ENCODE results near the gene SLC1A3. TPM values are rescaled to one million over a fixed set of nuclear protein-coding genes. Genes with fewer than 3 reads are reported as not detected.

SLC1A3 gene
- total and polyA plus RNA-seq, 2 of the 4 experiments (the other 2 are of a cell fraction): 0.27 to 1.3 TPM

- Histone ChIP-seq H4K5ac (ENCODE audit: low read depth, low read length) (no peak overlapping the region), H2AK9ac (replicated peaks; ENCODE audit: low read depth, low read length, poor library complexity) (no peak overlapping the region), H3K27ac (ENCODE audit: insufficient read depth, low read length) (no peak overlapping the region), H2AK5ac (ENCODE audit: low read depth, low read length) (no peak overlapping the region), H3K9me3 (ENCODE audit: control insufficient read depth, insufficient read depth, low read length) (no peaks in the 10 kb centered on the region), H3K36me3 (ENCODE audit: control insufficient read depth, insufficient read depth, low read length) (no peaks in the 10 kb centered on the region), H3K18ac (ENCODE audit: low read depth, low read length) (no peak overlapping the region), H2BK5ac (ENCODE audit: low read depth, low read length, poor library complexity, severe bottlenecking) (no peak overlapping the region), H3K14ac (replicated peaks; ENCODE audit: low read depth, low read length) (no peak overlapping the region), H2BK20ac (ENCODE audit: low read depth, low read length) (no peak overlapping the region), H2BK120ac (ENCODE audit: low read depth, low read length) (no peak overlapping the region), H4K91ac (ENCODE audit: insufficient read depth, low read depth, low read length) (no peak overlapping the region), H3K9ac (ENCODE audit: low read depth, low read length) (no peak overlapping the region), H3K79me1 (ENCODE audit: low read depth in 1 of 2, low read length in 2 of 2) (no peaks in the 10 kb centered on the region), H3K4me1 (ENCODE audit: control insufficient read depth, insufficient read depth, low read length) (peaks cover 2% of the 10 kb centered on the region), H2AFZ (replicated peaks; ENCODE audit: low read length, poor library complexity) (no peak overlapping the region), H3K9me1 (ENCODE audit: insufficient read depth, low read length) (no peaks in the 10 kb centered on the region; the same call in 1 of the 2 replicates), H4K20me1 (ENCODE audit: insufficient read depth, low read length) (no peaks in the 10 kb centered on the region), H3K56ac (ENCODE audit: extremely low read depth, insufficient read depth, low read length) (no peak overlapping the region), H3K4me2 (ENCODE audit: low read depth, low read length) (no peak overlapping the region), H4K8ac (ENCODE audit: low read depth in 2 of 2, low read length in 2 of 2) (no peak overlapping the region), H2BK15ac (ENCODE audit: low read depth, low read length) (no peak overlapping the region), H3K27me3 (ENCODE audit: control insufficient read depth, insufficient read depth, low read length) (peaks cover 24% of the 10 kb centered on the region), H3K23ac (ENCODE audit: low read depth, low read length) (no peak overlapping the region), H3K4me3 (ENCODE audit: insufficient read depth, low read depth, low read length) (no peak overlapping the region), H3K4ac (ENCODE audit: low read depth, low read length) (no peak overlapping the region)
- dilution Hi-C loops (cut with HindIII; ENCODE audit: low sequenced_read_pairs, unreplicated experiment) (no loop called here), intact Hi-C loops (cut with micrococcal nuclease) (no loop called here), in situ Hi-C loops (cut with MboI; ENCODE audit: low sequenced_read_pairs) (no loop called here)
- TF ChIP-seq BHLHE40 (IDR thresholded peaks at IDR 0.05; ENCODE audit: low read depth, low read length) (no peak), RCOR1 (IDR thresholded peaks at IDR 0.05; ENCODE audit: insufficient replicate concordance, low read length) (no peak), CHD1 (IDR thresholded peaks at IDR 0.05; ENCODE audit: low read depth, low read length) (no peak), POLR2A (IDR thresholded peaks at IDR 0.05; ENCODE audit: low read depth, low read length) (no peak)
- TF ChIP-seq, protein P1, sequence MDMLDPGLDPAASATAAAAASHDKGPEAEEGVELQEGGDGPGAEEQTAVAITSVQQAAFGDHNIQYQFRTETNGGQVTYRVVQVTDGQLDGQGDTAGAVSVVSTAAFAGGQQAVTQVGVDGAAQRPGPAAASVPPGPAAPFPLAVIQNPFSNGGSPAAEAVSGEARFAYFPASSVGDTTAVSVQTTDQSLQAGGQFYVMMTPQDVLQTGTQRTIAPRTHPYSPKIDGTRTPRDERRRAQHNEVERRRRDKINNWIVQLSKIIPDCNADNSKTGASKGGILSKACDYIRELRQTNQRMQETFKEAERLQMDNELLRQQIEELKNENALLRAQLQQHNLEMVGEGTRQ (IDR thresholded peaks at IDR 0.05; ENCODE audit: low read depth, low read length): no peak
- DNase-seq (no peak), ATAC-seq (ENCODE audit: low read depth) (no peak)
- POLR2A ChIA-PET (ENCODE audit: unreplicated experiment): no interaction called here
- CTCF ChIA-PET: interaction anchor here (1.5 kb wide), 1 partner anchor 9 kb away, joined by 4 read pairs; no protein-coding TSS in a partner anchor
- BruUV-seq (replicated peaks): no TSS peak
These were observed 129.5 kb downstream of the SLC1A3 start for GRCh38 chr5:36735891-36736290.

Small RNAs within 50 kb of the gene (microRNA-seq; reads per million reads assigned to microRNA genes)
- not detected for gene AC010631.1 (ENCODE audit: insufficient read depth, insufficient read length)

Small RNAs within 50 kb of the gene (small RNA-seq; reads per million reads assigned to genes)
- 0 reads per million in 5 experiments for gene AC010631.1
